ENCODE measurements around the gene CPAMD8. TPM values are rescaled to one million over a fixed set of nuclear protein-coding genes. Genes with fewer than 3 reads are reported as not detected.

CPAMD8 gene
- total and polyA plus RNA-seq, 2 of the 8 experiments (the other 6 are each of a cell fraction or from before 2014, with no cell fraction given) = 6.1 to 9.2 TPM

GRCh38 chr19:16872728-16873127 is 153.9 kb downstream of the CPAMD8 start:
- Histone ChIP-seq H4K8ac (ENCODE audit: extremely low read depth, insufficient read depth, low read length) (peak overlapping the region; percentile 57; the same call in 1 of the 2 replicates), H3K4me1 (replicated peaks in 1 of 4; ENCODE audit: control insufficient read depth in 3 of 4, insufficient read depth in 4 of 4, low read length in 3 of 4) (no peaks in the 10 kb centered on the region; a peak in 2 of 7 replicates), H3K4me3 (ENCODE audit: extremely low read depth in 1 of 4, insufficient read depth in 2 of 4, low read depth in 3 of 4, low read length in 4 of 4) (no peak overlapping the region), H3K36me3 (ENCODE audit: control insufficient read depth in 2 of 4, insufficient read depth in 4 of 4, low read length in 3 of 4) (peaks cover 17 to 54% (median 46%) of the 10 kb centered on the region in 4 experiments), H3K4ac (replicated peaks; ENCODE audit: insufficient read length, low read depth, low read length) (no peak overlapping the region), H3K9ac (replicated peaks in 1 of 4; ENCODE audit: extremely low read depth in 1 of 4, low read depth in 3 of 4, low read length in 3 of 4) (no peak overlapping the region), H3K56ac (replicated peaks; ENCODE audit: insufficient read length, low read depth, low read length) (no peak overlapping the region), H2BK5ac (ENCODE audit: low read depth, low read length) (no peak overlapping the region), H3K27me3 (replicated peaks in 1 of 4; ENCODE audit: control insufficient read depth in 3 of 4, extremely low read depth in 1 of 4, insufficient read depth in 3 of 4, low read length in 3 of 4) (no peaks in the 10 kb centered on the region), H2BK20ac (ENCODE audit: low read length) (no peak overlapping the region), H4K5ac (ENCODE audit: insufficient read length, low read depth, low read length) (no peak overlapping the region), H3K27ac (ENCODE audit: low read depth, low read length) (no peak overlapping the region), H2BK15ac (ENCODE audit: low read length) (no peak overlapping the region), H3K79me1 (ENCODE audit: low read depth, low read length) (peaks cover 17% of the 10 kb centered on the region), H2BK12ac (ENCODE audit: low read depth, low read length) (no peak overlapping the region), H3K23ac (ENCODE audit: insufficient read length) (no peak overlapping the region), H3K14ac (ENCODE audit: insufficient read length) (no peak overlapping the region), H2AFZ (ENCODE audit: low read length) (no peak overlapping the region), H3K9me3 (ENCODE audit: insufficient read depth in 2 of 2, low read depth in 1 of 2, low read length in 1 of 2) (no peaks in the 10 kb centered on the region), H2BK120ac (replicated peaks; ENCODE audit: low read depth, low read length) (no peak overlapping the region), H3K79me2 (ENCODE audit: control insufficient read depth in 1 of 2, insufficient read depth in 2 of 2, low read length in 2 of 2) (peaks cover 0 to 16% of the 10 kb centered on the region in 2 experiments; a peak in 2 of 4 replicates), H4K91ac (replicated peaks; ENCODE audit: insufficient read length, low read length) (no peak overlapping the region), H3K23me2 (ENCODE audit: low read depth, low read length) (peaks cover 6% of the 10 kb centered on the region; the same call in 1 of the 2 replicates), H3K18ac (ENCODE audit: extremely low read depth, low read length) (no peak overlapping the region), H3K4me2 (ENCODE audit: insufficient read depth in 1 of 2, low read depth in 2 of 2, low read length in 2 of 2) (no peak overlapping the region), H4K20me1 (replicated peaks in 1 of 2; ENCODE audit: control insufficient read depth in 1 of 2, insufficient read depth in 2 of 2, low read length in 2 of 2) (peaks cover 1 to 11% of the 10 kb centered on the region in 2 experiments), H2AK5ac (ENCODE audit: low read depth, low read length) (no peak overlapping the region)
- CTCF ChIA-PET (ENCODE audit: partially characterized antibody) = interaction anchor here (1.9 kb wide), 1 partner anchor 53 kb away, joined by 4 read pairs; no protein-coding TSS in a partner anchor
- POLR2A ChIA-PET (ENCODE audit: partially characterized antibody) = no interaction called here
- FAIRE-seq (no peak), DNase-seq (ENCODE audit: low read depth in 1 of 2, low spot score in 2 of 2) (no peak)
- TF ChIP-seq JUN (IDR thresholded peaks at IDR 0.05; ENCODE audit: low read depth, low read length) (no peak), CTBP2 (IDR thresholded peaks at IDR 0.05; ENCODE audit: borderline replicate concordance, insufficient read depth, insufficient read length, low read length) (no peak), JUND (IDR thresholded peaks at IDR 0.05; ENCODE audit: low read length) (no peak), TAF7 (optimal IDR thresholded peaks at IDR 0.05; ENCODE audit: borderline replicate concordance, low read depth, low read length) (no peak), SRF (IDR thresholded peaks at IDR 0.05; ENCODE audit: low read depth, low read length) (no peak), RXRA (IDR thresholded peaks at IDR 0.05; ENCODE audit: insufficient read depth, low read depth, low read length) (no peak), NRF1 (IDR thresholded peaks at IDR 0.05; ENCODE audit: low read depth, low read length) (no peak)
- 96% methylated on average over 21 of the region's 21 CpGs; no CpG with 5 or more reads in 1 of the 2 experiments for WGBS, 2 experiments (ENCODE audit: extremely low coverage in 1 of 2, insufficient coverage in 1 of 2, insufficient read length in 1 of 2, insufficient replicate concordance in 2 of 2, low coverage in 1 of 2, low lambda C conversion rate in 2 of 2, missing lambda C conversion rate in 1 of 2)

Measured in H1 (cell line).